Measurements from ENCODE around the gene PRADC1. TPM values are rescaled to one million over a fixed set of nuclear protein-coding genes. Genes with fewer than 3 reads are reported as not detected.

The PRADC1 gene
- total RNA-seq, 3 donors from 2014 or later, result 21.6 to 49.6 (median 25.6) TPM

DNA sequence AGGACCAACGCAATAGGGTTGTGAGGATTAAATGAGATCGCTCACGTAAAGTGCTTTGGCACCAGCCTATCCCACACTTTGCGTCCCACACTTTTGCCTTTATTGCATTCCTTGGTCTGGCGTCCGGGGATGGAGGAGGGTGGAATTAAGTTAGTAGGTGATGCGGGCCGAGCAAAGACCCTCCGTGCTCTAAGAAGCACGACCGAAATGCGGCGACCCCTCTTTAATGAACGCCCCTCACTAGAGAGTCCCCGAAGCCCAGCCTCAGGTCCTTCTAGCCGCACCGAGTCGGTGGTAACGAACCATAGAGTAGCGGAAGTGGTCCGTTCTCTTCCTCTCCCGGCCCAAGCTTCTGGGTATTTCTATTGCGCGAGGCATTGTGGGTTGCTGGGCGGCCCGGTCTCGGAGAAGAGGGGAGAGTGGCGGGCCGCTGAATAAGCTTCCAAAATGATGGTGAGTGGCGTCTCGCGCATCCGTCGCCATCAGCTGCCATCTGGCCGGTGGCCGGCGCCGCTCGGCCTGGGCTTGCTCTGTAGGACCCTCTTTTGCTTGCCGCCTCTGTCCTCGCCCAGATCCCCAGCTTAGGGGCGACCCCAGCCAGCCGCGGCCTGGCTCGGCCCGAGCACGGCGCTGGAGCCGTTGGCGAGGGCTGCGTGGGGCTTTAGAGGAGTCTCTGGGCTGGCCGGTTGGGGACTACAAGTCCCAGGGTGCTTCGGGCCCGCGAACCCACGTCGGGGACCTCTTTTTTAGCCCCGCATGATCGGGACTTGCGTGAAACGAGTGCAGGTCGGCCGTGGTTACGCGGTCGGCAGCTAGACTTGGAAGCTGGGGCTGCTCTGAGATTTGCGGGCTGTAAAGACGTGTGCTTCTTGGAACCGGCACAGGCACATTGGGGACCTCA, 1.1 kb upstream of the PRADC1 start, which contains the start of gene CCT7:
TSS of gene CCT7 (plus strand) at position 377 of the 901 bp plus-strand sequence. CDS start at position 448, 71 bp downstream.
- no peaks in the 10 kb centered on the region for H3K36me3 ChIP-seq
- H3K9me3 ChIP-seq, result no peaks in the 10 kb centered on the region
- no peaks in the 10 kb centered on the region for H3K4me1 ChIP-seq
- peak within 1 kb of the TSS; percentile 67 to 89 (median 88) for H3K4me3 ChIP-seq
- peak within 1 kb of the TSS; percentile 92 to 94 for H3K27ac ChIP-seq
- DNase-seq (ENCODE audit: low spot score in 2 of 2), result peak; percentile 82 to 85
- TF ChIP-seq POLR2AphosphoS5 (IDR thresholded peaks at IDR 0.05), result peak; percentile 90 to 98 (median 91)
- TF ChIP-seq, protein P1, sequence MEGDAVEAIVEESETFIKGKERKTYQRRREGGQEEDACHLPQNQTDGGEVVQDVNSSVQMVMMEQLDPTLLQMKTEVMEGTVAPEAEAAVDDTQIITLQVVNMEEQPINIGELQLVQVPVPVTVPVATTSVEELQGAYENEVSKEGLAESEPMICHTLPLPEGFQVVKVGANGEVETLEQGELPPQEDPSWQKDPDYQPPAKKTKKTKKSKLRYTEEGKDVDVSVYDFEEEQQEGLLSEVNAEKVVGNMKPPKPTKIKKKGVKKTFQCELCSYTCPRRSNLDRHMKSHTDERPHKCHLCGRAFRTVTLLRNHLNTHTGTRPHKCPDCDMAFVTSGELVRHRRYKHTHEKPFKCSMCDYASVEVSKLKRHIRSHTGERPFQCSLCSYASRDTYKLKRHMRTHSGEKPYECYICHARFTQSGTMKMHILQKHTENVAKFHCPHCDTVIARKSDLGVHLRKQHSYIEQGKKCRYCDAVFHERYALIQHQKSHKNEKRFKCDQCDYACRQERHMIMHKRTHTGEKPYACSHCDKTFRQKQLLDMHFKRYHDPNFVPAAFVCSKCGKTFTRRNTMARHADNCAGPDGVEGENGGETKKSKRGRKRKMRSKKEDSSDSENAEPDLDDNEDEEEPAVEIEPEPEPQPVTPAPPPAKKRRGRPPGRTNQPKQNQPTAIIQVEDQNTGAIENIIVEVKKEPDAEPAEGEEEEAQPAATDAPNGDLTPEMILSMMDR (IDR thresholded peaks at IDR 0.05), result no peak
- peak; percentile 69 for TF ChIP-seq POLR2A (IDR thresholded peaks at IDR 0.05)
- H3K27me3 ChIP-seq, result no peaks in the 10 kb centered on the region
- intact Hi-C loops (cut with DNase I; ENCODE audit: low total_unique reads), result no loop called here

DNA sequence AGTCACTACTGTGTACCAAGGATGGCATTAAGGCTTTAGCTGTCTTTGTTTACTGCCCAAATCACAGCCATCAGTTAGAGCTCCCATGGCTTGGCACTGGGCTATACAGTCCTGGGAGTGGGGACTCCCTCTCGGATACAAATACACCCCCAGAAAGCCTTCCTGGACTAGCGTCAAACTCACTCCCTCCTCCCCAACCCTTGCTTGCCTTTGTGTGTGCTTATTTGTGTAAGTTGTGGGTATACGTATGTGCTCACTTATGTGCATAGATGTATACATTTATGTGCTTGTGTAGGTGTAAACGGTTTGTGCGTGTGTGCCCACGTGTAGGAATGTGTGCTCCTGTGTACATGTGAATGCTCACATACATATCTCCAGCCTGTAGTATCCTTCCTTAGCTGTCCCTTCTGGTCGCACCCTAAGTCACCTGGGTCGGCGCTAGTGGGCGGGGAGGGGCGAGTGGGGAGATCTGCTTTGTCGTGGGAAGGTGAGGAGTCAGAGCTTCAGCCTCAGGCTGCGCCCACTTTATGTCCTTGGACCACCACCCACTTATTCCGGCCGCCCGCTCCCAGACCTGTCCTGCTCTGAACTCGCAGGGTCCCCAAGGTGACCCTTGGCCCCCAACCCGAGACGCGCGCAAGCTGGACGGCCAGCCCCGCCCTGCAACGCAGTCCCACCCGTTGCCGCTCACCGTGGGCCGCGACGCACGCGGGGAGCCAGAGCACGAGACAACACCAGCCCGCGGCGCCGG, 461 bp downstream of the PRADC1 start:
- peak in 1 of 2 donors; percentile 29 for DNase-seq (ENCODE audit: low spot score in 2 of 2)
- Histone ChIP-seq H3K4me3 (peak overlapping the region; percentile 67 to 89 (median 88)), H3K27me3 (no peaks in the 10 kb centered on the region), H3K9me3 (no peaks in the 10 kb centered on the region), H3K4me1 (no peaks in the 10 kb centered on the region), H3K27ac (peak overlapping the region; percentile 59 to 94), H3K36me3 (no peaks in the 10 kb centered on the region)
- no peak for TF ChIP-seq POLR2AphosphoS5 (IDR thresholded peaks at IDR 0.05)
- TF ChIP-seq POLR2A (IDR thresholded peaks at IDR 0.05), result no peak
- TF ChIP-seq, protein P1 (IDR thresholded peaks at IDR 0.05), result no peak
- intact Hi-C loops (cut with DNase I; ENCODE audit: low total_unique reads), result no loop called here

DNA sequence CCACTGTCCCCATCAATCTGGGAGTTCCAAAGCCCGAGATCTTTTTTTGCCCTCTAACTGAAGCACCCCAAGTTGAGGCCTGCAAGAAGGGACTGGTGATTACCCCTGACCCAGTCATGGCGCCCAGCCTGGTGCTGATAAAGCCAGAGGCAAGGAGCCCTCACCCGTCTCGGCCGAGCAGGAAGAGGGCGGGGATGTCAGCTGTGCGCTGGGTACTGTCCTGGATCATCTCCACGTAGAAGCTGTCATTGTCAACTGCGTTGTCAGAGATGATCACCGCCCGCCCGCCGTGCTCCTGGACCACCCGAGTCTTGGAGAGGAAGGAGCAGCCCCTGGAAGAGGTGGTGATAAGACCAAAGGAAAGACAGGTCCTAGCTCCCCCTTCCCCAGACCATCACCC, 4.4 kb downstream of the PRADC1 start:
- no peak for DNase-seq (ENCODE audit: low spot score in 2 of 2)
- H3K27me3 ChIP-seq, result no peaks in the 10 kb centered on the region
- no peak overlapping the region for H3K4me3 ChIP-seq
- H3K27ac ChIP-seq, result no peak overlapping the region
- TF ChIP-seq POLR2A (IDR thresholded peaks at IDR 0.05), result no peak
- no peak for TF ChIP-seq POLR2AphosphoS5 (IDR thresholded peaks at IDR 0.05)
- TF ChIP-seq, protein P1 (IDR thresholded peaks at IDR 0.05), result no peak
- H3K9me3 ChIP-seq, result no peaks in the 10 kb centered on the region
- no peaks in the 10 kb centered on the region for H3K36me3 ChIP-seq
- intact Hi-C loops (cut with DNase I; ENCODE audit: low total_unique reads), result no loop called here
- no peaks in the 10 kb centered on the region for H3K4me1 ChIP-seq

DNA sequence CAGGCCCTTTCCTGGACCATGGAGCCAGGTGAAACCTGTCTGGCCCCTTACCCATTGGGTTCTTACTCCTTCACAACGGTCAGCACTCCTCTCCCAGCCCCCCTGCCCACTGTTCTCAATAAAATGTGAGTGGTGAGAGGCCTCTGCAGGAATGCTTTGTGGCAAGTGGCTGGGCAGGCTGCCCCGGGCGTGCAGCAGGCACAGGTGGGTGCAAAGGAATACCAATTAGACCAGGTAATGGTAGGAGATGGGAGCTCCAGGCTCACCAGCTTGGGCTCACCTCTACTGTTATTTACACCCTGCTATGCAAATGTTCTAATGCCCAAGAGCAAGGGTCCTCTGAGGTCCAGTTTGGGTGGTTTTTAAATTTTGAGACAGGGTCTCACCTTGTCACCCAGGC, 6.0 kb downstream of the PRADC1 start:
- no peaks in the 10 kb centered on the region for H3K36me3 ChIP-seq
- TF ChIP-seq, protein P1 (IDR thresholded peaks at IDR 0.05), result no peak
- no peak for TF ChIP-seq POLR2AphosphoS5 (IDR thresholded peaks at IDR 0.05)

More for the DNA sequence above, 6.0 kb downstream of the PRADC1 start:
- Histone ChIP-seq H3K4me1 (no peaks in the 10 kb centered on the region), H3K27ac (no peak overlapping the region), H3K4me3 (no peak overlapping the region), H3K27me3 (no peaks in the 10 kb centered on the region), H3K9me3 (no peaks in the 10 kb centered on the region)
- intact Hi-C loops (cut with DNase I; ENCODE audit: low total_unique reads), result no loop called here
- no peak for DNase-seq (ENCODE audit: low spot score in 2 of 2)

Data from breast epithelium (tissue), 4 donors.